GM18868 (cell line): ENCODE results near the gene COX7B2.

ENCODE experiments used
- ATAC-seq: cut with Tn5 transposase; IDR thresholded peaks from one replicate; pipeline ENCODE4 v1.9.1; 2021; ENCODE audit warnings: mild to moderate bottlenecking, moderate library complexity; ENCODE audit not compliant: unreplicated experiment

The COX7B2 gene

GRCh38 chr4:46730075-46730474, 179.0 kb downstream of the COX7B2 start:
- ATAC-seq, result no peak

DNA sequence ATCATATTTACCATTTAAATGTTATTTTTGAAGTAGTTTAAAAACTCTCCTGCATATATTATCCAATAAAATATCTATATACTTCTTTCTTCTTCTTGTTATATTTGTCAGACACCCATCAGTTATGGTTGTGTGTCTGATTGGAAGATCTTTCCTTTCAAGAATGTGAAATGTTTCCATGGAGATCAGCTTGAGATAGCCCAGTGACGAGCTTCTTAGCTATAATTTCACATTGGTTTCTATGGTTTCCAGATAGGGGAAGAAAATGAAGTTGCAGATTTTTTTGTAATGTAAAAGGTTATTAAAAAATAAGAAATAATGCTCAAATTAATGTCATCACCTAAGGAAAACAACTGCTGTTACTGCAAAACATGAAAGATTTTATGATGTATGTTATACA, 189.0 kb downstream of the COX7B2 start:
- no peak for ATAC-seq

- ATAC-seq, result no peak
Observed at GRCh38 chr4:46717950-46718349, 191.1 kb downstream of the COX7B2 start.

GRCh38 chr4:46715468-46715867, 193.6 kb downstream of the COX7B2 start:
- no peak for ATAC-seq

DNA sequence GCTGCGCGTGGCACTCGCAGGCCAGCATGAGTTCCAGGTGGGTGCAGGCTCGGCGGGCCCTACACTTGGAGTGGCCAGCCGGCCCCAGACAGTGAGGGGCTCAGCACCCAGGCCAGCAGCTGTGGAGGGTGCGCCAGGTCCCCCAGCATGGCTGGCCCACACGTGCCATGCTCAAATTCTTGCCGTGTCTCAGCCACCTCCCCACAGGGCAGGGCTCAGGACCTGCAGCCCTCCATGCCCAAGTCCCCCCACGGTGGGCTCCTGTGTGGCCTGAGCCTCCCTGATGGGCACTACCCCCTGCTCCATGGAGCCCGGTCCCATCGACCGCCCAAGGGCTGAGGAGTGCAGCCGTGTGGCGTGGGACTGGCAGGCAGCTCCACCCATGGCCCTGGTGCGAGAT, 210.2 kb downstream of the COX7B2 start:
- ATAC-seq, result no peak
